Measurements from ENCODE around the gene FFAR1.

DNA sequence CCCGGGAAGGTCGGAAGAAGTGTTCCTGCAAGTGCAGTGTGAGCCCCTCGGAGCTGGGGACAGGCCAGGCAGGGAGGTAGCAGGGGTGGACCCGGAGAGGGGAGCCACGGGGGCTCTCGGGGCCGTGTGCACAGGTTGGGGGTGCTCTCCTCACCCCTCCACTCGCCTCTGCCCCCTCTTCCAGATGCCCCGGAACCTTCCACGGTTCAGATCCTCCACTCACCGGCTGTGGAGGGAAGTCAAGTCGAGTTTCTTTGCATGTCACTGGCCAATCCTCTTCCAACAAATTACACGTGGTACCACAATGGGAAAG, 9.8 kb upstream of the FFAR1 start:
- TF ChIP-seq CTCF (IDR thresholded peaks at IDR 0.05) (no peak), POLR2A (IDR thresholded peaks at IDR 0.05) (no peak), POLR2AphosphoS5 (IDR thresholded peaks at IDR 0.05) (no peak)
